ENCODE data around the gene PNMA6A. TPM values are rescaled to one million over a fixed set of nuclear protein-coding genes. Genes with fewer than 3 reads are reported as not detected.
"Not testable (repeated sequence)": the region's sequence is repeated elsewhere in the genome, so short reads cannot be mapped to it uniquely, and the experiment has no call there.

PNMA6A gene
- polyA plus RNA-seq (2013, experiment 1 of 4), result 2.6 TPM
- polyA plus RNA-seq (2013, experiment 2 of 4), result 2.7 TPM
- 2.7 TPM for polyA plus RNA-seq (2013, experiment 3 of 4)
- 2.8 TPM for polyA plus RNA-seq (2013, experiment 4 of 4)

- H3K4me3 ChIP-seq (ENCODE audit: insufficient read depth, low read depth, low read length); H3K36me3 ChIP-seq (ENCODE audit: control insufficient read depth, insufficient read depth, low read length); H3K27ac ChIP-seq (ENCODE audit: insufficient read depth, low read depth, low read length, poor library complexity, severe bottlenecking); H3K4me1 ChIP-seq (ENCODE audit: control insufficient read depth, insufficient read depth, low read length); H3K9me3 ChIP-seq (ENCODE audit: control insufficient read depth, low read length); H3K27me3 ChIP-seq (ENCODE audit: control insufficient read depth, insufficient read depth, low read length, poor library complexity, severe bottlenecking): not testable (repeated sequence)
- WGBS, 2 experiments, result no CpG with 5 or more reads among the region's 76 CpGs
Observed at GRCh38 chrX:153071909-153072583, at the start of gene PNMA6A. Gene PNMA6A (plus strand): TSS chrX:153072454. CDS start chrX:153073063, 609 bp downstream.

DNA sequence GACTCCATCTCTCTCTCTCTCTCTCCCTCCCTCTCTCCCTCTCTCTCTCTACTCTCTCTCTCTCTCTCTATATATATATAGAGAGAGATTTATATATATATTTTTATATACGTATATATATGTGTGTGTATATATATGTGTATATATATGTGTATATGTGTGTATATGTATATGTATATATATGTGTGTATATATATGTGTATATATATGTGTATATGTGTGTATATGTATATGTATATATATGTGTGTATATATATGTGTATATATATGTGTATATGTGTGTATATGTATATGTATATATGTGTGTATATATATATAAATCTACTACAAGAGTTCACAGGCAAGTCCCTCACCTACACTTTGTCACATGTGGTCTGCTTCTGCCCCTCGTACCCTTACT, 45.8 kb upstream of the PNMA6A start:
- H3K4me1 ChIP-seq (ENCODE audit: control insufficient read depth, insufficient read depth, low read length); H3K27ac ChIP-seq (ENCODE audit: insufficient read depth, low read depth, low read length, poor library complexity, severe bottlenecking); H3K4me3 ChIP-seq (ENCODE audit: insufficient read depth, low read depth, low read length); H3K9me3 ChIP-seq (ENCODE audit: control insufficient read depth, low read length); H3K36me3 ChIP-seq (ENCODE audit: control insufficient read depth, insufficient read depth, low read length); H3K27me3 ChIP-seq (ENCODE audit: control insufficient read depth, insufficient read depth, low read length, poor library complexity, severe bottlenecking): not testable (repeated sequence)
- WGBS, 2 experiments, result 76 to 100% methylated on average over 1 of the region's 2 CpGs

GRCh38 chrX:153028487-153028886, 43.8 kb upstream of the PNMA6A start:
- not testable (repeated sequence) for H3K27me3 ChIP-seq (ENCODE audit: control insufficient read depth, insufficient read depth, low read length, poor library complexity, severe bottlenecking); H3K27ac ChIP-seq (ENCODE audit: insufficient read depth, low read depth, low read length, poor library complexity, severe bottlenecking); H3K36me3 ChIP-seq (ENCODE audit: control insufficient read depth, insufficient read depth, low read length); H3K9me3 ChIP-seq (ENCODE audit: control insufficient read depth, low read length); H3K4me3 ChIP-seq (ENCODE audit: insufficient read depth, low read depth, low read length); H3K4me1 ChIP-seq (ENCODE audit: control insufficient read depth, insufficient read depth, low read length)
- 56 to 69% methylated on average over 3 of the region's 11 CpGs for whole genome bisulfite sequencing, 2 experiments

- H3K27me3 ChIP-seq (ENCODE audit: control insufficient read depth, insufficient read depth, low read length, poor library complexity, severe bottlenecking), result no peaks in the 10 kb centered on the region
- H3K9me3 ChIP-seq (ENCODE audit: control insufficient read depth, low read length), result no peaks in the 10 kb centered on the region
- WGBS, 2 experiments, result 82 to 86% methylated on average over 2 of the region's 2 CpGs
- no peaks in the 10 kb centered on the region for H3K36me3 ChIP-seq (ENCODE audit: control insufficient read depth, insufficient read depth, low read length)
- no peak overlapping the region for H3K4me3 ChIP-seq (ENCODE audit: insufficient read depth, low read depth, low read length)
- no peak overlapping the region for H3K27ac ChIP-seq (ENCODE audit: insufficient read depth, low read depth, low read length, poor library complexity, severe bottlenecking)
- no peaks in the 10 kb centered on the region for H3K4me1 ChIP-seq (ENCODE audit: control insufficient read depth, insufficient read depth, low read length)
Observed at GRCh38 chrX:153029162-153029561, 43.1 kb upstream of the PNMA6A start.

GRCh38 chrX:153029875-153030274, 42.4 kb upstream of the PNMA6A start:
- WGBS, 2 experiments, result 91 to 94% methylated on average over 11 of the region's 11 CpGs
- Histone ChIP-seq H3K4me3 (ENCODE audit: insufficient read depth, low read depth, low read length) (no peak overlapping the region), H3K27ac (ENCODE audit: insufficient read depth, low read depth, low read length, poor library complexity, severe bottlenecking) (no peak overlapping the region), H3K27me3 (ENCODE audit: control insufficient read depth, insufficient read depth, low read length, poor library complexity, severe bottlenecking) (no peaks in the 10 kb centered on the region), H3K4me1 (ENCODE audit: control insufficient read depth, insufficient read depth, low read length) (no peaks in the 10 kb centered on the region), H3K36me3 (ENCODE audit: control insufficient read depth, insufficient read depth, low read length) (no peaks in the 10 kb centered on the region), H3K9me3 (ENCODE audit: control insufficient read depth, low read length) (no peaks in the 10 kb centered on the region)

DNA sequence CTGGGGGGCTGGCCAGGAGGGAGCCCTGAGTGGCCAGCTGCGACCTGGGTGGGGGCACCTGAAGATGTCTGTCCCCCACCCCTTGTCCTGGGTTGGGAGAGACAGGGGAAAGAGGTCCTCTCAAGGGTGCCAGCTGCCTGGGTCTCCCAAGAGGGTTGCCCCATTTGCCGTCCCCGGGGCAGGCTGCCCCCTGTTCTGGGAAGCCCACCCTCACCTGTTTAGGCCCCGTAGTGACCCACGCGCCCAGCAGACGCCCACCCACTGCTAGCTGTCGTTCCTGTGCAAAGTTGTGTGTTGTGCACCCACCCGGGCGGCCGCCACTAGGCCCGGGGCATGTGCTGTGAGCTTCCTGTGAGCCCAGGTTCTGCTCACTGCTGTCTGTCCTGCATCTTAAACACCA, 41.5 kb upstream of the PNMA6A start:
- Histone ChIP-seq H3K4me3 (ENCODE audit: insufficient read depth, low read depth, low read length) (no peak overlapping the region), H3K36me3 (ENCODE audit: control insufficient read depth, insufficient read depth, low read length) (no peaks in the 10 kb centered on the region), H3K4me1 (ENCODE audit: control insufficient read depth, insufficient read depth, low read length) (no peaks in the 10 kb centered on the region), H3K9me3 (ENCODE audit: control insufficient read depth, low read length) (no peaks in the 10 kb centered on the region), H3K27ac (ENCODE audit: insufficient read depth, low read depth, low read length, poor library complexity, severe bottlenecking) (no peak overlapping the region), H3K27me3 (ENCODE audit: control insufficient read depth, insufficient read depth, low read length, poor library complexity, severe bottlenecking) (no peaks in the 10 kb centered on the region)
- WGBS, 2 experiments, result 93 to 94% methylated on average over 12 of the region's 12 CpGs

- no peaks in the 10 kb centered on the region for H3K4me1 ChIP-seq (ENCODE audit: control insufficient read depth, insufficient read depth, low read length)
- H3K27me3 ChIP-seq (ENCODE audit: control insufficient read depth, insufficient read depth, low read length, poor library complexity, severe bottlenecking), result no peaks in the 10 kb centered on the region
- no peak overlapping the region for H3K4me3 ChIP-seq (ENCODE audit: insufficient read depth, low read depth, low read length)
- no peaks in the 10 kb centered on the region for H3K36me3 ChIP-seq (ENCODE audit: control insufficient read depth, insufficient read depth, low read length)
- 31% methylated on average over 64 of the region's 64 CpGs for WGBS, 2 experiments
- no peaks in the 10 kb centered on the region for H3K9me3 ChIP-seq (ENCODE audit: control insufficient read depth, low read length)
- H3K27ac ChIP-seq (ENCODE audit: insufficient read depth, low read depth, low read length, poor library complexity, severe bottlenecking), result no peak overlapping the region
Observed at GRCh38 chrX:153032397-153033118, 39.7 kb upstream of the PNMA6A start.

DNA sequence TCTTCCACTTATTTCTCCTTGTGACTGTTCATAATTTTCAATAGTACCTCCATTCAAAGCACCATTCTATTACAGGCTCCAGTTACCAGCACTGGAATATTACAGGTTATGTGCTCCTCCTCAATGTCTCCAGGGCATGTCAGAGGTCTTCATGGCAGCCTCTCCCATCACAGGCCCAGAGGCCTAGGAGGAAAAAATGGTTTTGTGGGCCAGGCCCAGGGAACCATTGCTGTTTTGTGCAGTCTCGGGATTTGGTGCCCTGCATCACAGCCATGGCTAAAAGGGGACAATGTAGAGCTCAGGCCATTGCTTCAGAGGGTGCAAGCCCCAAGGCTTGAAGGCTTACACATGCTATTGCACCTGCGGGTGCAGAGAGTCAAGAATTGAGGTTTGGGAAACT, 23.2 kb upstream of the PNMA6A start:
- Histone ChIP-seq H3K4me3 (ENCODE audit: insufficient read depth, low read depth, low read length) (no peak overlapping the region), H3K9me3 (ENCODE audit: control insufficient read depth, low read length) (no peaks in the 10 kb centered on the region), H3K4me1 (ENCODE audit: control insufficient read depth, insufficient read depth, low read length) (no peaks in the 10 kb centered on the region), H3K27ac (ENCODE audit: insufficient read depth, low read depth, low read length, poor library complexity, severe bottlenecking) (no peak overlapping the region), H3K36me3 (ENCODE audit: control insufficient read depth, insufficient read depth, low read length) (no peaks in the 10 kb centered on the region), H3K27me3 (ENCODE audit: control insufficient read depth, insufficient read depth, low read length, poor library complexity, severe bottlenecking) (no peaks in the 10 kb centered on the region)
- WGBS, 2 experiments, result 92 to 94% methylated on average over 2 of the region's 2 CpGs

DNA sequence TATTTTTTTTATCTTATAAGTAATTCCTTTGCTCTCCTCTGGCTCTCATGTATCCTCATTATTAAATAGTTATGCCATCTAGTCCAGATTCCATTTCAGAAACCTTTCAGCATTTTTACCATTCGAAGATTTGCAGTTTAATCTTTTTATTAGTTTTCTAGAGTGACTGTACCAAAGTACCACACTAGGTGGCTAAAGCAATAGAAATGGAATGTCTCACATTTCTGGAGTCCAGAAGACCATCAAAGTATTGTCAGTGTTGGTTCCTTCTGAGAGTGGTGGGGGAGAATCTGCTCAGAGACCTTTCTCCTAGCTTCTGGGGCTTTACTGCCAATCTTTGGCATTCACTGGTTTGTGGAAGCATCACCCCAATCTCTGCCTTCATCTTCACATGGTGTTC, 19.7 kb upstream of the PNMA6A start:
- Histone ChIP-seq H3K4me1 (ENCODE audit: control insufficient read depth, insufficient read depth, low read length) (no peaks in the 10 kb centered on the region), H3K27ac (ENCODE audit: insufficient read depth, low read depth, low read length, poor library complexity, severe bottlenecking) (no peak overlapping the region), H3K36me3 (ENCODE audit: control insufficient read depth, insufficient read depth, low read length) (no peaks in the 10 kb centered on the region), H3K9me3 (ENCODE audit: control insufficient read depth, low read length) (no peaks in the 10 kb centered on the region), H3K4me3 (ENCODE audit: insufficient read depth, low read depth, low read length) (no peak overlapping the region), H3K27me3 (ENCODE audit: control insufficient read depth, insufficient read depth, low read length, poor library complexity, severe bottlenecking) (peaks cover 24% of the 10 kb centered on the region)
- 100% methylated on average over 1 of the region's 1 CpG; no CpG with 5 or more reads in 1 of the 2 experiments for WGBS, 2 experiments

- WGBS, 2 experiments, result 10% methylated on average over 78 to 80 of the region's 80 CpGs
- no peaks in the 10 kb centered on the region for H3K9me3 ChIP-seq (ENCODE audit: control insufficient read depth, low read length)
- peaks cover 25% of the 10 kb centered on the region for H3K27me3 ChIP-seq (ENCODE audit: control insufficient read depth, insufficient read depth, low read length, poor library complexity, severe bottlenecking)
- H3K36me3 ChIP-seq (ENCODE audit: control insufficient read depth, insufficient read depth, low read length), result no peaks in the 10 kb centered on the region
- peak within 1 kb of the TSS; percentile 30 for H3K4me3 ChIP-seq (ENCODE audit: insufficient read depth, low read depth, low read length)
- H3K27ac ChIP-seq (ENCODE audit: insufficient read depth, low read depth, low read length, poor library complexity, severe bottlenecking), result no peak within 1 kb of the TSS
- H3K4me1 ChIP-seq (ENCODE audit: control insufficient read depth, insufficient read depth, low read length), result no peaks in the 10 kb centered on the region
Observed at GRCh38 chrX:153055871-153056749, 16.1 kb upstream of the PNMA6A start, which contains the start of gene PNMA3. Gene PNMA3 (plus strand): TSS chrX:153056470. CDS start chrX:153057056, 586 bp downstream.
